ENCODE data around the gene SLX9.

Gene SLX9

DNA sequence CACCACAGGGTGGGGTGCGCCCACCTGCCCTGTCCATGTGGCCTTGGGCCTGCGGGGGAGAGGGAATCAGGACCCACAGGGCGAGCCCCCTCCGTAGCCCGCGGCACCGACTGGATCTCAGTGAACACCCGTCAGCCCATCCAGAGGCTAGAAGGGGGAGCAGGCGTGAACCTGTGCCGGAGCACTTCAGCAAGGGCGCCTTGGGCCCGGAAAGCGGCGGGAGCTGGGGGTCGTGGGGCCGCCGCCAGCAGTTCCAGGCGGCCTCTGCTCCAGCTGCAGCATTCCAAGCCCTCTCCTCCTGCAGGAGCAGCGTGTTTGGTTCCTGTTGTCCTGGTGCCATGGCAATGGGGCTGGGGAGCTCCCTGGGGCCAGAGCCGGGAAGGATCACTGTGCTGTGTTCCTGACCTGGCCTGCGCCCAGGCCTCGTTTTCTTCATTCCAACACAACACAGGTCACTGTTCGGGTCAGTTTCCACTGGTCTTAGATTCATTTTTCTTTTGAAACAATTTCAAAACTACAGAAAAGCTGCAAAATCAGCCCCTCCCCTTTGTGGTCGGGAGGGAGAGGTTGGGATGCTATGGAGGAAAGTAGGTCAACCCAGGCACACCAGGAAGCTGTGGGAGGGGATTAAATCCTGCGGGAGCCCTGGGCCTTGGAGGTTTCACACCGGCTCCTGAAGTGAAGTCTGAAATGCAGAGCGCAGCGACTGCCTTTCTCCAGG lies 18.8 kb downstream of the SLX9 start:
- DNase-seq (ENCODE audit: low read depth in 2 of 3, low spot score in 1 of 3) = no peak

DNA sequence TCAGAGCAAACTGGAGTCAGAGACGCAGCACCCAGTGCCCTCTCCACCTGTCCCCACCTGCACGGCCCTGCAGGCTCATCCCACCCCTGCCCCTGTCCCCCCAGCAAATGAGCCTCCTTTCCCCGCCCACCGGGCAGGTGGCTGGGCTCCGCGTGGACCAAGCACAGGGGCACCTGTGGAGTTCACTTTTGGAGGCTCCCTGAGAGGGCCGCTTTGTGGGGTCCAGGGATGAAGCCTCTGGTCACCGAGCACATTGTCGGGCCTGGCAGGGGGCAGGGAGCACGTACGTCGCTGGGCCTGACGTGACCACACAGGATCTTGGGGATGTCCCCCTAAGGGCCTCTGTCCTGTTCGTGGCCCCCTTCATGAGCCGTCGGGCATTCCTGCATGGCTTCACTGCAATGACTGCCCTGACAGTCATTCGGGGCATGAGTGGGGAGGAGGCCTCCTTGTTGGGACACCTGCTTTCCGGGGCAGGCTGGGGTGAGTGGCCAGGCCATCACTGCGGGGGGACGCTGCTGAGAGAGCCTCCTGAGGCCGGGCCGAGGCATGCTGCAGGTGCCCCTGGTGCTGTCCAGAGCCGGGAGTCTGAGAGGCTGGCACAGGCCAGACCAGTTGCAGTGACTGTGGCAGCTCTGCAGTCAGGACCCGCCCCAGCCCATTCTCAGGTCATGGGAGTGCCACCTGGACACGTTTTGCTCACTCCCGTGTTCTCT lies 19.7 kb downstream of the SLX9 start:
- no peak for DNase-seq (ENCODE audit: low read depth in 2 of 3, low spot score in 1 of 3)

DNA sequence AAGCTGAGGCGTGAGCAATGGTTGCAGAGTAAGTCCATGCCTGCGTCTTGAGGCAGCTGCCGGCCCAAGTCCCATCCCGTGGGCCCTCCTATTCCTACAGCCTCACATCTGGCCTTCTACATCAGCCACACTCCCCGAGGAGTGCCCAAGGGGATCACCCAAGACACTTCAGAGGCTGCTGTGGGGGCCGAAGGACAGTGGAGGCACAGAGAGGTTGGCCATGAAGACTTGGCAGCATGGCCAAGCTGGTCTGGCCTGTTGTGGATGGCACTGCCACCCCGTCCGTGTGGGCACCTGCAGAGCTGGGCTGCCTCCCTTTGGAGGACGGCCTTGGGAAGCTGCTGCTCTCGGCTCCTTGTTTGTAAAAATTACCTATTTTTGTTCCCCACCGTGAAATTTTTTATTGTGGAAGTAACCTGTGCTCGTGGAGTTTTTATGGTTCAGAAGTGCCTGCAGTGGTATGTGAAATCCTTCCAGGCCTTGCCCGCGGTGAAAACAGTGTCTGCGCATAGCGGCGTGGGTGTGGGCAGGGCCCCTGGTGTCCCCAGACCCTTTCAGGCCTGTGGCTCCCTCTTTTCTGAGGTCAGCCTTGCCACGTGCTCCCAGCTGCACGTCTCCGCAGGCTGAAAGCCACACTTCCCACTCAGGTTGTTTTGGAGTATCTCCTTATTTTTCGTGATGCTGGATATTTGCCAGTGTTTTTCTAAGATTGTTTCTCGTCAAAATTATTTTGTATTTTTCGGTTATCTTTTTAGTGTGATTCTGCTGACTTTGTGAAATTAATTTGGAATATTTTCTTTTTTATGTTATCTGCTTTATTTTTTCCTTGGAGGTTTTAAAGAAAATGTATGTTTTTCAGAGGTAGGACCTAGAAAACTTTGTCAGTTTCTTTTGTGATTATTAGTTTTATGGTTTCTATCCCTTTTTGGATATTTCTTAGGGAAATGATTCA lies 20.6 kb downstream of the SLX9 start:
- no peak for DNase-seq (ENCODE audit: low read depth in 2 of 3, low spot score in 1 of 3)

DNA sequence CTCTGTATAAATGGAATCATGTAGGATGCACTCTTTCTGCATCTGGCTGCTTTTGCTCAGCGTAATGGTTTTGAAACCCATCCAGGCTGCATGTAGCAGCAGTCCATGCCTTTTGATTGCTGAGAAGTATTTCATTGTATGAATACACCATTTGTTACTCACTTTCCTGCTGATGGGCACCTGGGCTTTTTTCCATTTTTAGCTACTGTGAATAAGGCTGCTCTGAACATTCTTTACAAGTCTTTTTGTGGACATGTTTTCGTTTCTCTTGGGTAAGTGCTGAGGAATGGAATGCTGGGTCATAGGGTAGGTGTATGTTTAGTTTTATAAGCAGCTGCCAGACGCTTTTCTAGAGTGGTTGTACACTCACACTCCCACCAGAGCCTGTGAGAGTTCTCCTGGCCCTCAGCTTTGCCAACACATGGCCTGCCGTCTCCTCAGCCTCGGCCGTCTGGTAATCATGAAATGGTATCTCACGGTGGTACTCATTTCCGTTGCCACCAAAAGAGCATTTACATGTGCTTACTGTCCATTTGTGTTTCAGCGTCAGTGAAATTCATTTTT lies 22.7 kb downstream of the SLX9 start:
- no peak for DNase-seq (ENCODE audit: low read depth in 2 of 3, low spot score in 1 of 3)

DNA sequence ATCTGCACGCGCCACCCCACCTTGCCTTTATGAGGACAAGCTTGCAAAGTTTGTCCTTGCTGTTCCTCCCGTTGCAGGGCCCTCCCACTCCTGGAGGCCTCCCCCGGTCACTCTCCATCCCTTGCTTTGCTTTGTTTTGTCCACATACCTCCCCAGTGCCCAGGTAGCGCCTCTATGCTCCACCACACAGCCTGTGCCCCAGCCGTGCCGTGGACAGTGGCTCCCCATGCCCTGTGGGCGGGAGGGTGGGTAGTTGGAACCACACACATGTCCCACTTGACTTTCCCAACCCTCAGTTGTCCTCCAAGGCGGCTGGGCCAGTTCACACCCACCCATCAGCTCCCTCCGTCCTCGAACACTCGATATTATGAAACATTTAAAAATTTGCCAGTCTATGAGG lies 24.6 kb downstream of the SLX9 start:
- no peak for DNase-seq (ENCODE audit: low read depth in 2 of 3, low spot score in 1 of 3)

DNA sequence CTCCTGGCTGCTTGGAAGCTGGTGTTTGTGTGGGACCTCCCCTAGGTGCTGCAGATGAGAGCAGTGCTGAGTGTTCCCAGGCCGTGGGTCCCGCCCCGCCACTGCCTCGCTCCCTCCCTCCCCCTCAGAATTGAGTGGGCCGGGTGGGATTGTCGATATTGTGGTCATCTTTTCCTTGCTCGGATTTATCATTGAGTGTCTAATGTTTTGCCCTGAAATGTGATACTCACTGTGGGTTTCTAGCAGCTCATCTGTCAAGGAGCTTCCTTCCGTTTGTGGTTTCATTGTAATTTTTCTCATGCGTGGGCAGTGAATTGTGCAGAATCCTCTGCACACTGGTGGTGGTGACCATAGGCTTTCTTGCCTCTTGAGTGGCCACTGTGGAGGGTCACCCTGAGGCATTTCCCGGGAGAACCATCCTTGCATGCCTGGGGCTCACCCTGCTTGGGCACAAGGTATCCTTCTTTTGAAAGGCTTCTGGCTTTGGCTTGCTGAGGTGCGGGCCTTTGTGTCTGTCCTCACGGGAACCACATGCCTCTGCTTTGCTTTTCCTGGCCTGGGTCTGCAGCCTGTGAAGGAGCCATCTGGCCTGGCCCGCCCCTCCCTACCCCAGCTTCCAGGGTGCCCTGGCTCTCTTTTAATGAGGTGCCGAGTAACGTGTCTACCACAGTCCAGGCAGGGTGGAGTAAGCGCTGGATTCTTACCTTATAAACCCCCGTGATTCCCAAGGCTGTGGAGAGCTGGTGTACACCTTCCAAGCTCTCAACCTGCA lies 25.6 kb downstream of the SLX9 start:
- DNase-seq (ENCODE audit: low read depth in 2 of 3, low spot score in 1 of 3) = peak; percentile 18 to 23 (median 22)

DNA sequence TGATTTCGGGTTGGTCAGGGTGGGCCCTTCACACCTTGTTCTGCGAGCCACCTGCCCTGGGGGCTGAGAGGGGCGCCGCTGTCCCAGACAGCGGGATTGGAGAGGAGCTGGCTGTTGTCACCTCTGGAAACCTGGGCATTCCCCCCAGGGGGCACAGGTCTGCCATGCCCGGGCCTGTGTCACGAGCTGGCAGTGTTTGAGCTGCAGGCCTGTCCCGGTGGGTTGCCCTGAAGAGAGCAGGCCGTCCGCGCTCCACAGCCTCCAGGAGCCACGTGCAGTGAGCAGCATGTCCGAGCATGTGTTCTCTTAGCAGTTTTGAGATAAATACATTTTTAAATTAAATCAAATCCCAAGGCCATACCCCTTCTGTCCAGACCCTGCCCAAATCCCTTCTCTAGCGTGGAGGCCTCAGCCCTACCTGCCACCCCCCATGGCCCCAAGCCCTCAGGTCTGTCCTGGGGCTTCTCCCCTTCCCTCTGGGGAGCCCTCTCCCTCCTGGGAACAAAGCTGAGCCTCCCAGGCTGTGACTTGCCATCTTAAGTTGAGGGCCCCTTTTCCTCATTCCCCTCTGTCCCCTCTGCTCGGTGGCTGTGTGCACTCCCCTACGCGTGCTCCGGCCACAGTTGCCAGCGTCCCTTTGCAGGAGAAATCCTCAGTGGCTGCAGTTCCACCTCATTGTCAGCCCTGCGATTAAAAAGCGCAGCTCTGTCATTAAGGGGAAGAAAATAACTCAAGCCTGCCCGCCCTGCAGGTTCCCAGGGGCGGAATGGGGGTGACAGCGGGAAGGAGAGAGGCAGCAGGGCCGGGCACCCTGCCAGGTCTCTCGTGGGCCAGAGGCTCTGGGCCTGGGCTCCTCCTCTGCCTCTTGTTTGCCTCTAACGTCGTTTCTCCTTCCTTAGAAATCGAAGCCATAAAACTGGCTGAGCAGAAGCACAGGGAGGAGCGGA lies 26.6 kb downstream of the SLX9 start:
- DNase-seq (ENCODE audit: low read depth in 2 of 3, low spot score in 1 of 3) = no peak

DNA sequence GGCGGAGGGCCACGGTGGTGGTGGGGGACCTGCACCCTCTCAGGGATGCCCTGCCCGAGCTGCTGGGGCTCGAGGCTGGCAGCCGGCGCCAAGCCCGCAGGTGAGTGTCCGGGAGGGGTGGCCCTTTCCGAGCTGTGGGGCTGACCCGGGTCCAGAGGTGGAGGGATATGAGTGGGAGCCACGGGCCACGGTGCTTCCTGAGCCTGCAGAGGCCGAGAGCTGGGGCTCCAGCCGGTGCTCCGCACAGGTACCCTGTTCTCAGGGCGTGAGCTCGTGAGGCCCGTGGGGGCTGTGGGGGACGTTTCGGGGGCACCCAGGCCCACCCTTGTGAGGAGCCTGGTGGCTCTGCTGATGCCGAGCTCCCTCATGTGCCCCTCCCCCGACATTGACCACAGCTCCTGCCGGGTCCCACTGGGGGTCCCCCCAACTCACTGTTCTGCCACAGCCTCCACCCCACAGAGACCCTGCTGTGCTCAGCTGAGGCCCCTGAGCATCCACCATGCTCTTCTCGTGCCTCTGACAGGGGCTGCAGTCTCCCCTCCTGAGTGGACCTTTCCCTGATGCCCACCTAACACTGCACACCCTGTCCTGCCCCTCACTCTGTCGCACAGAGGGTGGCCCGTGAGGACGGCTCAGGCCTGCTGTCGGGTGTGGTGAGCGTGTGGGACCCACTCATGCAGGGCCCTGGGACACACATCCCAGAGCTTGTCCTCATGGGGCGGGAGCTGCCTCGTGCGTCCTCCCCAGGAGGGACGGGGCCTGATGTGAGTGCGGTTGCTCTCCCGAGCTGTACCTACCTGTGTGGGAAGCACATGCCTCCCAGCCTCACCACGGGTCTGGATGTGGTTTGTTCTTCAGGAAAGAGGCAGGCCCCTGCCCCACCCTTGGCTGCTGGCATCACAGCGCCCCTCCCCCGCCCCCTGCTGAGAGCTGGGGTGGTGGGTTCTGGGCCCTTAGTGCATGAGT lies 27.5 kb downstream of the SLX9 start:
- DNase-seq (ENCODE audit: low read depth in 2 of 3, low spot score in 1 of 3) = no peak

DNA sequence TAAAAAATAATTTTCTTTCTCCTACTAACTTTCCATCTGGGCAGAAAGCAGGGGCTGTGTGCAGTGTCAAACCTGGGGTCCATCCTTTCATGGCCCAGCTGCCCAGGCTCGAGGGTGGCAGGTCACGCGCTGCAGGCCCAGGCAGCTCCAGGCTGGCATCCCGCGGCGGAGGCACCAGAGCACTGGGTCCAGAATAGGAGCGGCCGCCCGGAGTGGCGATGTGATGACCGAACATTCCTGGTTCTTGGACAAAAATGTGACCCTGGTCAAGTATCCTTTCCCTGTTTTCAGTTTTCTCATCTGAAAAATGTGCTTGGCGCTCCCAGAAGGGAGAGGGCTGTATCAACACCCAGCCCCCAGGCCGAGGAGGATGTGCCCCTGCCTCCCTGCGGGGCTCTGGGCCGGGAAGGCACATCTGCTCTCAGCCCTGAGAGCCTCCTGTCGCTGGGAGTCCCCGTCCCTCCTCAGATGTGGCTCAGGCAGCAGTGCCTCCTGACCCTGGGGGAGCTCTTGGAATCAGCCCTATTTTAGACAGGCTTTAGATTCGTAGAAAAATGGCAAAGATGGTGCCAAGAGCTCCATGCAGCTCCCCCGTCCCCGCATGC lies 29.3 kb downstream of the SLX9 start:
- no peak for DNase-seq (ENCODE audit: low read depth in 2 of 3, low spot score in 1 of 3)

DNA sequence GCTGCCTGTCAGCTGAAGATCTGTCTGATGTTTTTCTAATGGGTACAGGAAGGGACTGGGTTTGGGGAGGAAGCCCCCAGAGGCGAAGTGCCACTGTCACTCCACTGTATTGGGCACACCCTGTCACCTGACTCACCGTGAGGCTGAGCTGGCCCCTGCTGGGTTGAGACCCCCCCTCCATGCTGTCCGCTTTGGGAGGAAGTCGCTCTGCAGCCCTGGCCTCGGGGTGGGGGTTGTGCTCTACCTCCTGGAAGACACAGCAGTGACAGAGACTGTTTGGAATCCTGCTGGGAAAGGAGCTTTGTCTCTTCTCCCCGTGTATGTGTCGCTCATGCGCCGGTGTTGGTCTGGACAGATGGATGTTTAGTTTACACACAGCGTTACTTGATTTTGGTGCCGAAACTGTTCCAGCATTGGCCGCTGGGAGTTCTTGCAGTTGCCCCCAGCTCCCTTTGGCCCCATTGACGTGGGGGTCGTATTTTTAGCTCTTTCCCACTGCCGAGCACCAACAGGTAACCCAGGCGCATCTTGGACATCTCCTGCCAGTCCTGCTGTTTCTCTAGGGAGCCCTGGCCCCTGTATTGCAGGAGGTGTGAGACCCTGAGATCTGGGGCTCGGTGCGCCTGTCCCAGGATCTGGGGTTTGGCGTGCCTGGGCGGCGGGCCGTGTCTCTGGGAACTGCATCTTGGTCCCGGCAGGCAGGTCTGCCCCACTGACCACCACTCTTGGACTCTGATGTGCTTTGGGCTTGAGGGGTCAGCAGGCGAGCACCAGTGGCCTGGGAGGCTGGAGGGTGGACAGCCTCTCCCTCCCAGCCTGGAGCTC lies 30.3 kb downstream of the SLX9 start:
- DNase-seq (ENCODE audit: low read depth in 2 of 3, low spot score in 1 of 3) = no peak

DNA sequence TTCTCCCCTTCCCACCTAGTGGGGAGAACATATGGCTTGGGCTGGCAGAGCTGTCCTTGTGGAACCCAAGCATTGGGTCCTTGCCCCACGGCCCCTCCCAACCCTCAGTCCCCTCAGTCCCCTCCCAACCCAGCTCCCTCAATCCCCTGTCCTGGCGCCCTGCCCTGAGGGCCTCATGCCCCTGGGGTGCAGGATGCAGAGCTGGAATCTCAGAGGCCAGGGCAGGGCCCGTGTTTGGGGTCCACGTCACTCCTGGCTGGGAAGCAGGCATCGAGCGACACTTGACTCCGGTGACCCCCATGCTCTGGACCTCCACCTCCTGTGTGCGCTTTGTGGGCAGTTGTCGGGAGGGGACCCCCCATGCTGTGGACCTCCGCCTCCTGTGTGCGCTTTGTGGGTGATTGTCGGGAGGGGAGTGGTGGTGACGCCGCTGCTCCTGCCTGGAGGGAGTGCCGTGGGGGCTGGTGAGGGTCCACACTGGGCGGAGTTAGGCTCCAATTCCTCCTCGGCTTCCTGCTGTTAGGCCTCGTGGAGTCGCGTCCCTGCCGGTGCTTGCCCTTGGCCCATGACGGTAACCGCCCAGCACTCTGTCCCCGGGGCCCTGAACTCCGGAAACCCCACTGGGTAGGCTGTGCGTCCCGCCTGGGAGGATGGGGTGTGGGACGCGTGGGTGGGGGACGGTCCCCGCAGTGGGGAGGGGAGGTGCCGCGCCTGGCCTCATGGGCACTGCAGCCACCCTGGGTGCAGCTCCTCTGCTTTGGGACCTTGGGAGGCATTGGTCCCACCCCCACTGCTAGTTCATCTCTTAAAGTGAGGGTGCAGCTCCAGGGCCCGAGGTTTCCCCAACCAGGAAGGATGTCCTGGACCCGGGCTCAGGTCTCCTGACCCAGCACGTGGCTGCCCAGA lies 31.2 kb downstream of the SLX9 start:
- no peak for DNase-seq (ENCODE audit: low read depth in 2 of 3, low spot score in 1 of 3)

DNA sequence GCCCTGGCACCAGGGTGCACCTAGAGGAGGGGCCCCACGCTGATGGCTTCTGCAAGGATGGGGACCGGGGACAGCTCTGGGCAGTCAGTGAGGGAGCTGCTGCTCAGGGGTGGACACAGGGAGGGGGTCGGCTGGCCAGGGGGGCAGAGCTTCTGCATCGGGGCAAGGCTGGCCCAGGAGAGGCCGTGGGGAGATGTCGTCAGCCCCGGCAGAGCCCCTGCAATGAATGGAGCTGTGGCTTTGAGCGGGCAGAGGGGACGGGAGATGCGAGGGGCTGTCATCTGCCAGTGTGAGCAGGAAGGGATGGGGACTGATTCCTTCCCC lies 31.8 kb downstream of the SLX9 start:
- no peak for DNase-seq (ENCODE audit: low read depth in 2 of 3, low spot score in 1 of 3)

DNA sequence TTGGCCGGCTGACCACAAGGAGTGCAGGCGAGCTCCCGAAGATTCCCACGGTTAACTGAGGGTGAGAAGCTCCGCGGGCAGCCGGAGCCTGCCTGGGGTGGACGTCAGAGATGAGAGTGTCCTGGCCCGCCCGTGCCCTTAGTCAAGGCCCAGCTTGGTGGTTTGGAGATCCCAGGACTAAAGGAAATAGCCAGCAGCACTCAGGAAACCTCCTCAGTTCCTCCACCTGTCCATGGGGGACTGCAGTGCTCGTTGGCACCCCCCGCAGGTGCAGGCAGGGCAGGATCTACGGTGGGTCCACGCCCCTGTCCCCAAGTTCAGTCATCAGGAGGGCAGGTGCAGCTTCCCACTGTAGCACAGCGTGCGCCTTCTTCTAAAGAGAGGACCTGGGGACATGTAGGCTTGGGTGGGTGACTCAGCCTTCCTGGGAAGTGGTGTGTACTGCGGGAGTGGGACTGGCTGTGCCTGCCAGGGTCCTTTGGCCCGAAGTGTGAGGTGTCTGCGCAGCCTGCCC lies 32.5 kb downstream of the SLX9 start:
- DNase-seq (ENCODE audit: low read depth in 2 of 3, low spot score in 1 of 3) = no peak

DNA sequence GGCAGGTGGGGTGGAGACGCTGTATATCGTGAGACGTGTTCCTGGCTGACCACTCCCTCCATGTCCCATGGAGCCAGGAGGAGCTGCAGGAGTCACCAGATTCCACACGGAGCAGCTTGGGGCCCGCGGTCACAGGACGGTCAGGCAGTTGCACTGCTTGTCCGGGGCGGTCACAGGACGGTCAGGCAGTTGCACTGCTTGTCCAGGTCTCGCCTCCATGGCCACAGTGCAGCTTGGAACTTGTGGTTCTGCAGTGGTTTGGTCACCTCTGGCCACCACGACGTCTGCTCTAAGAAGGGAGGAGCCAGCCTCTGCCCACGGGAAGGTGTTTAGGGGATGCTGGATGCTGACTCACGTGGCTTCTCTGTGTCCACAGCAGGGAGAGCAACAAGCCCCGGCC lies 33.0 kb downstream of the SLX9 start:
- no peak for DNase-seq (ENCODE audit: low read depth in 2 of 3, low spot score in 1 of 3)

DNA sequence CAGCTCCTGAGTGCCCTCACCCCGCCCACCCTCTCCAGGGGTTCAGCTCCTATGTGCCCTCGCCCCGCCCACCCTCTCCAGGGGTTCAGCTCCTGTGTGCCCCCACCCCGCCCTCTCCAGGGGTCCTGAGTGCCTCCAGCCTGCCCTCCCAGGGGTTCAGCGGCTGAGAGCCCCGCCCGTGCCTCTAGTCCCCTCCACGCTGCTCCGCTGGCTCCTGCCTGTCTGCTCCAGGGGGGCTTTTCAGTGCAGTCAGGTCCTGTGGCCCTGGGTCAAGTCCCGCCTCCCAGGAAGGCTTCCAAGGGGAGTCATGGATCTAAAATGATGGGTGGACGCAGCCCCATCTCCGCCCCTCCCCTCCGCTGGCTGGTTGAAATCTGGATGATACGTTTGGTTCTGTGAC lies 33.8 kb downstream of the SLX9 start:
- DNase-seq (ENCODE audit: low read depth in 2 of 3, low spot score in 1 of 3) = no peak

DNA sequence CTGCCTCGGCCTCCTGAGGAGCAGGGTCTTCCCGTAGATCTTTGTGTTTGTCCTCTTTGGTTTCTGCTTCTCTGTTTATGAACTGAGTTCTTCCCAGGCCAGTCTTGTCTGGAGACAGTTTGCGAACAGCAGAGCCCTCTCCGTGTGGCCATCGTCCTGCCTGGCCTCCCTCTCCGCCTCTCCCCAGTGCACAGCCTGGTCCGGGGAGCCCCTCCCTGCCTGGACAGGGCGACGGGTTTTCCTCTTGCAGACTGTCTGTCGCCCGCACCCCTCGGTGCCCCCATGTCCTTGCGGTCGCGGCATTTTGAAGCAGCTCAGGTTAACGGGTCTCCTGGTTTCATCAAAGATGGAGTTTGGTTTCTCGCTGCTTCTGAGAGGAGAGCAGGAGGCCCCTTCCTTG lies 34.8 kb downstream of the SLX9 start:
- no peak for DNase-seq (ENCODE audit: low read depth in 2 of 3, low spot score in 1 of 3)
